GM12874 (cell line): ENCODE data around the gene FGFRL1.

Experiments used
- TF ChIP-seq, protein P1 (sequence below): IDR thresholded peaks from 2 replicates; pipeline ENCODE4 v1.5.1; 2011; ENCODE audit warnings: low read depth, mild to moderate bottlenecking, control low read depth, low read length, moderate library complexity; ENCODE audit not compliant: insufficient read depth

The FGFRL1 gene

DNA sequence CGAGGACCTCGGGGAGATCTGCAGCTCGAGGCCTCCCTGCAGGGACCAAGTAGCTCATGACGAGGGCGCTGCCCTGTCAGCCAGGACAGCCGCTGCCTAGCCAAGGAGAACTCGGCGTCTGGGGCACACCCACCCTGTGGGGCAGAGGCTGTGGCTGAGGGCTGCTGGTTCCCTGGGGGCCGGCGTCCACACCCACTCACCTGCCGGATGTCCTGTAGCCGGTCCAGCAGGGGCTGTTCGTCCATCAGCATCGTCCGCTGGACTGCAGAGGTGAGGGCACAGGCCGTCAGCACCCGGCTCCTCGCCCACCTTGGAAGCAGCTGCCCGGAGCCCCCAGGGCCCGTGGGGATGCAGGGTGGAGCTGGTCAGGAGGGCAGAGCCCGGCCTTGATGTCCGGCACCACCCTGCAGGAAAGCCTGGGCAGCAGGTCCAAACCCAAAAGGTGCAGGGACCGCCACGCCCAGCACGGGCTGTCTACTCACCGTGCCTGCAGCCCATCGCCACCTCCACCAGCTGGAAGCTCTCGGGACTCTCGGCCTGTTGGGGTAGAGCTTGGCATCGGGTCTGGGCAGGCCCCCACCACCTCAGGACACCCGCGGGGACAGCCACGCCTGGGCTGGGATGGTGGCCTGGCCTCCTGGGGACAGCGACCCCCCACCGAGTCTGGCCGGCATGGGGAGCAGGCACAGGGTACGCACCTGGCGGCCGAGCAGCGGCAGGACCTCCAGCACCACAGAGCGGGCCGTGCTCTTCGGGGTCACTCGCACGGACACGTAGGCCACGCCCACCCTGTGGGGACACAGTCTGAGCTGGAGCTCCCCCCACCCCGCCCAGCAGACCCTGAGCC is 44.9 kb upstream of the FGFRL1 start:
- TF ChIP-seq, protein P1, sequence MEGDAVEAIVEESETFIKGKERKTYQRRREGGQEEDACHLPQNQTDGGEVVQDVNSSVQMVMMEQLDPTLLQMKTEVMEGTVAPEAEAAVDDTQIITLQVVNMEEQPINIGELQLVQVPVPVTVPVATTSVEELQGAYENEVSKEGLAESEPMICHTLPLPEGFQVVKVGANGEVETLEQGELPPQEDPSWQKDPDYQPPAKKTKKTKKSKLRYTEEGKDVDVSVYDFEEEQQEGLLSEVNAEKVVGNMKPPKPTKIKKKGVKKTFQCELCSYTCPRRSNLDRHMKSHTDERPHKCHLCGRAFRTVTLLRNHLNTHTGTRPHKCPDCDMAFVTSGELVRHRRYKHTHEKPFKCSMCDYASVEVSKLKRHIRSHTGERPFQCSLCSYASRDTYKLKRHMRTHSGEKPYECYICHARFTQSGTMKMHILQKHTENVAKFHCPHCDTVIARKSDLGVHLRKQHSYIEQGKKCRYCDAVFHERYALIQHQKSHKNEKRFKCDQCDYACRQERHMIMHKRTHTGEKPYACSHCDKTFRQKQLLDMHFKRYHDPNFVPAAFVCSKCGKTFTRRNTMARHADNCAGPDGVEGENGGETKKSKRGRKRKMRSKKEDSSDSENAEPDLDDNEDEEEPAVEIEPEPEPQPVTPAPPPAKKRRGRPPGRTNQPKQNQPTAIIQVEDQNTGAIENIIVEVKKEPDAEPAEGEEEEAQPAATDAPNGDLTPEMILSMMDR, result no peak

DNA sequence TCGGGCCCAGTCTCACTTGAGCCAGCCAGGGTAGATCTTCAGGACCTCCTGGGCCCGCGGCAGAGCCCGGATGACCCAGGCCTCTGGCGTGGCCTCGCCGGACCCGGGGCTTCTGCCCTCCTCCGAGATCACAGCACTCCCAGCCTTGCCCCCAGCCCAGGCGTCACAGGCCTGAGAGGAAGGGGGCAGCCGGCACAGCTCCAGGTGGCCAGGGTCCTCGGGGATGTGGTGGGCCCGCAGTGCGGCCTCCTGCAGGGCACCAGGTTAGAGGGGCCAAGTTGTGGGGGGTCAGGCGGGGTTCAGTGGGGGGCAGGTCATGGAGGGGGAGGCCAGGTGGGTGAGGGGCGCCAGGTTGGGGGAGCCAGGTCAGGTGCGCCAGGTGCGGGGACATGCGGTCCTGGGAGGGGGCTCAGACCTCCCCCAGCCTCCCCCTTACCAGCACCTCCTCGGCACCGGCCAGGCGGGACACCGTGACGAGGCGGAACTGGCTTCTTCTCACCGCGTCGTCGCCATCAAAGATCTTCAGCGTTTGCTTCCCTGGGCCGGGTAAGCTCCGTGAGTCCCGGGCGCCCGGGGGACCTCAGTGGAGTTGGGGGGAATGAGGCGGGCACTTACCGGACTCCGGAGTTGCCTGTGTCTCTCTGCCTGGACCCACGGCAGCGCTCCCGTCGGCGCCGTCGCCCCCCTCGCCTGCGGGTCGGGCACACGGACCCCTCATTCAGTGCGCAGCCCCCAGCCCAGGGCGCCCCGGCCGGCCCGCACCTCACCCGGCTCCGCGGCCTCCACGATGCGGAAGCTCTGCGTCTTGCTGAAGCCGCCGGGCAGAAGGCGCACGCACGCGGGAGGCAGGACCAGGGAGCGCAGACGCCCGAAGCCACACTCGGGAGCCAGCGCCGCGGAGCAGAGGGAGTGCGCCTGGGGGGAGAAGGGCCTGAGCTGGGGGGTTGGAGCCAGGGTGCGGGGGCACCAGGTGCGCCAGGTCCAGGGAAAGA is 44.0 kb upstream of the FGFRL1 start:
- TF ChIP-seq, protein P1, result no peak

DNA sequence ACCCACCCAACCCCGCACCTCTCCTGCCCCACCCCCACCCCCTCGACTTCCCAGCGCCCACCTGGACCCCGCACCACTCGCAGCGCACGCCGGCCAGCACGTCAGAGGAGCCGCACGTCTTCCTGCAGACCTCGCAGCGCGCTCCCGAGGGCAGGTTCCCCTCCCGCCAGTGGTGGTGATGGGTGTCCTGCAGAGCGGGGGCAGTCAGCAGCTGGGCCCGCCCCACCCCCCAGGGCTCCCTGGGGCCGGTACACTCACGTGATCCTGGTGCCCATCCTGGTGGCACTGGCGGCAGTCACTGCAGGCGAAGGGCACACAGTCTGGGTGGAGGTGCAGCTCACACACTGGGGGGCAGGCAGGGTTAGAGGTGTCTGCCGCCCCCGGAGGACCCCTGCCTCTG is 43.2 kb upstream of the FGFRL1 start:
- TF ChIP-seq, protein P1, result no peak

DNA sequence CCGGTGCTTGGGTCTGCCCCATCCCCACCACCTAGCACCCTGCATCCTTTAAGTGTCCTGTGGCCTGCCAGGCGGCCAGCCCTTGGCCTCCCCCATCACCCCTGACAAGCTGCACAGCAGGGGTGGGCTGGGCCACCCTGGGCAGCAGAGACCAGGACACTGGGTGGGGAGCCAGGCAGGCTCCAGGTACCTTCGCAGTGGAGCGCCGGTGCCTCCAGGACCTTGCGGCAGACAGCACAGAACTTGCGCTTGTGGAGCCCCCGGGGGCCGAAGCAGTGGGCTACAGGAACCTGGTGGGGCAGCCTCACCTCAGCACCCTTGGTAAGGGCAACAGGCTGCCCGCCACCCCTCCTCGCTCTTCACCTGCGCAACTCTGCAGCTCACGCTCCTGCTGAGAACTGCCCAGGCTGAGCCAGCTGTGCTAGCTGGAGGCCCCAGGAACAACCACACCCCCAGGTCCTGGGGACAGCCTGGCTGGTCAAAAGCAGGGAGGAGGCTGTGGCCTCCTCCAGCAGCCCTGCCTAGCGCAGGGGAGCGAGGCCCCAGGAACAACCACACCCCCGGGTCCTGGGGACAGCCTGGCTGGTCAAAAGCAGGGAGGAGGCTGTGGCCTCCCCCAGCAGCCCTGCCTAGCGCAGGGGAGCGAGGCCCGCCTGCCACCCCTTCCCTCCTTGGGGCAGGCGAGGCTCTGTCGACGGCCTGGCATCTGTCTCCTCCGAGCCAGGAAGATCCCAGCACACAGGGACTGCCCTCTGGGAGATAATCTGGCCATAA is 42.6 kb upstream of the FGFRL1 start:
- TF ChIP-seq, protein P1, result no peak

DNA sequence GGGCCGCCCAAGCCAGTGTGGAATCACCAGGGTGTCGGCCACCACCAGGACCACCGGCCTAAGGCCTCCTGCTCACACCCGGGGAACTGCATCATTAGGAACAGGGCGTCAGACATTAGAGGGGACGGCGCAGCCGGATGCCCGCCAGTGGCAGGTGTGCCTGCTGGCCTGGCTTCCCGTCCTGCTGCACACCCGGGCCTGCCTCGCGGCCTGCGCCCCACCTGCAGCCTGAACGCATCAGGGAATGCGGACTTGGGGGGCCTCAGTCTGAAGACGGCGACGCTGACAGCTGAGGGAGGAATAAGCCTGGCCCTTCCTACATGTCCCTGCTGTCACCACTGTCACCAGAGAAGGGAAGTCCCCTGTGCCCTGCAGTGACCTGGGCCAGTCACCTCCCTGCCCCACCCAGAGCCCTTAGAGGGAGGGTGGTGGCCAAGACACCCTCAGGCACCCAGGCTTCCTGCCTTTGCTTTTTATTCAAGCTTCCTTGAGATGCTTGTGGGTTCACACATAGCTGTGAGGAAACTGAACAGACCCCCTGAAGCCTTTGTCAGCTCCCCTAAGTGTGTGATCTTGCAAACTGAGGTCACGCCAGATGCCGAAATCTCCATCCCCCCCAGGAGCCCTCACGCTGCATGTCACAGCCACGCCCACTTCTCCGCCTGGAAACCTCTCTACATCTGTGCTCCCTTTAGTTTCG is 41.2 kb upstream of the FGFRL1 start:
- TF ChIP-seq, protein P1, result no peak

DNA sequence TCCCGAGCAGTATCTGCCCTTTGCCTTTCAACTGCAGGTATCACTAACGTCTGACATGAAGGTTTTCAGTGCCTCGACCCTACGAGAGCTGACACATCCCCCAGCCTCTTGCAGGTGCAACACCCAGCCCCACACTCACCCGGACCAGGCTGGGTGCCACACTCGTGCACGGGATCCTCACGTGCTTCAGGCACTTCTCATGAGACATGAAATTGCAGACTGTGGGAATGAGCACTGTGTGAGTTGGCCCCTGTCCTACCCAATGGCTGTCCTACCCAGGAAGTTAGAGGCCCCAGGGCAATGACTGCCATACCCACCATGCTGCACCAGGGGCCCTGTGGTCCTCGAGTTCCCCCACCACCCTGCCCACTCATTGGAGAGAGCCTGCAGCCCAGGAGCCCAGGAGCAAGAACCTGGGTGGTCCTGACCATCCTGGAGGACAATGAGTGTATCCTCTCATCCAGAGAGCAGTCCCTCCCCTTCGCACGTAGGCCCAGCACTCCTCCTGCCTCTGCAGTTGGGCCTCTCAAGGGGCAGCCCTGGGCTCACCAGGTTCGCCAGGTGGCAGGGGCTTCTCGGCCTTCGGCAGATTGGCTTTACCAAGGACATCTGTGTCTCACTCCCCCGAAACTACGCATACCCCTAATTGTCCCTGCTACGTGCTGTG is 40.4 kb upstream of the FGFRL1 start:
- TF ChIP-seq, protein P1, result no peak
